ENCODE measurements around the gene UCHL3. TPM values are rescaled to one million over a fixed set of nuclear protein-coding genes. Genes with fewer than 3 reads are reported as not detected.

UCHL3 gene
- total and polyA plus RNA-seq, 8 donors, result 13.1 to 21.0 (median 19.2) TPM

GRCh38 chr13:75607447-75607846, 57.9 kb downstream of the UCHL3 start:
- Histone ChIP-seq H3K36me3 (no peaks in the 10 kb centered on the region), H3K27me3 (no peaks in the 10 kb centered on the region), H3K27ac (no peak overlapping the region), H3K4me3 (no peak overlapping the region), H3K4me1 (no peaks in the 10 kb centered on the region), H3K9me3 (no peaks in the 10 kb centered on the region)
- 98 to 100% methylated on average over 2 of the region's 2 CpGs for WGBS, 2 donors
- ATAC-seq (no peak), DNase-seq (no peak), FAIRE-seq (no peak)
- TF ChIP-seq CTCF (IDR thresholded peaks at IDR 0.05), result no peak
- intact Hi-C loops (cut with DNase I), result no loop called here

- Histone ChIP-seq H3K27ac (no peak overlapping the region), H3K4me1 (no peaks in the 10 kb centered on the region), H3K9me3 (no peaks in the 10 kb centered on the region), H3K36me3 (no peaks in the 10 kb centered on the region), H3K27me3 (no peaks in the 10 kb centered on the region), H3K4me3 (no peak overlapping the region)
- DNase-seq, result no peak
- FAIRE-seq, result no peak
- no peak for ATAC-seq
- TF ChIP-seq CTCF (IDR thresholded peaks at IDR 0.05), result no peak
- intact Hi-C loops (cut with DNase I), result no loop called here
Measured at GRCh38 chr13:75610466-75610865, 60.9 kb downstream of the UCHL3 start.

GRCh38 chr13:75612354-75612753, 62.8 kb downstream of the UCHL3 start:
- no peak for FAIRE-seq

GRCh38 chr13:75617230-75617629, 67.6 kb downstream of the UCHL3 start:
- ATAC-seq, result no peak
- no peak for FAIRE-seq
- Histone ChIP-seq H3K27me3 (no peaks in the 10 kb centered on the region), H3K4me3 (no peak overlapping the region), H3K36me3 (no peaks in the 10 kb centered on the region), H3K9me3 (no peaks in the 10 kb centered on the region), H3K27ac (no peak overlapping the region), H3K4me1 (no peaks in the 10 kb centered on the region)
- 96 to 97% methylated on average over 1 of the region's 1 CpG for WGBS, 2 donors
- no peak for DNase-seq
- intact Hi-C loops (cut with DNase I), result no loop called here
- no peak for TF ChIP-seq CTCF (IDR thresholded peaks at IDR 0.05)

More at GRCh38 chr13:75612354-75612753, 62.8 kb downstream of the UCHL3 start:
- DNase-seq, result no peak
- TF ChIP-seq CTCF (IDR thresholded peaks at IDR 0.05), result no peak
- no peaks in the 10 kb centered on the region for H3K9me3 ChIP-seq
- no peaks in the 10 kb centered on the region for H3K27me3 ChIP-seq
- H3K4me3 ChIP-seq, result no peak overlapping the region
- WGBS, 2 donors, result 86 to 88% methylated on average over 2 of the region's 2 CpGs
- H3K4me1 ChIP-seq, result no peaks in the 10 kb centered on the region
- no peak for ATAC-seq
- intact Hi-C loops (cut with DNase I), result no loop called here
- no peak overlapping the region for H3K27ac ChIP-seq
- H3K36me3 ChIP-seq, result no peaks in the 10 kb centered on the region

GRCh38 chr13:75618308-75618707, 68.7 kb downstream of the UCHL3 start:
- ATAC-seq, result no peak

More at GRCh38 chr13:75618308-75618707, 68.7 kb downstream of the UCHL3 start:
- Histone ChIP-seq H3K4me3 (no peak overlapping the region), H3K9me3 (no peaks in the 10 kb centered on the region), H3K4me1 (no peaks in the 10 kb centered on the region), H3K27ac (no peak overlapping the region), H3K36me3 (no peaks in the 10 kb centered on the region), H3K27me3 (no peaks in the 10 kb centered on the region)
- no peak for DNase-seq
- no peak for TF ChIP-seq CTCF (IDR thresholded peaks at IDR 0.05)
- intact Hi-C loops (cut with DNase I), result no loop called here
- WGBS, 2 donors, result 0 to 53% methylated on average over 1 of the region's 1 CpG
- no peak for FAIRE-seq
